Activated naive CD8-positive, alpha-beta T cell treated with anti-CD3 and anti-CD28 coated beads, Interleukin-2, amount 10 ng/mL, durations not matched to agents 7 days and 5 days (primary cell): ENCODE results near the gene BDKRB2. TPM values are rescaled to one million over a fixed set of nuclear protein-coding genes. Genes with fewer than 3 reads are reported as not detected.
A peak's percentile ranks its signal among the peaks of the same experiment; 100 is the strongest.

Experiments used
- ATAC-seq: fragments of 150-1000 bp; cut with Tn5 transposase; one replicate; pipeline ENCODE4 v1.10.0; 2021; ENCODE audit warnings: low read depth, moderate library complexity
- POLR2A ChIA-PET: fragments of 350-600 bp; sonication (Branson Sonifier 250); formaldehyde crosslinking; loops from one replicate; lab custom pipeline; 2021; ENCODE audit warnings: antibody characterized with exemption; lab: Charles Lee
- DNase-seq: peaks from one replicate; pipeline ENCODE4 v3.0.0; 2021
- H3K27ac Mint-ChIP-seq: one replicate; pipeline ENCODE4 v1.8.0; 2022; ENCODE audit warnings: mild to moderate bottlenecking, mixed read lengths
- H3K27me3 Mint-ChIP-seq: one replicate; pipeline ENCODE4 v1.8.0; 2022; ENCODE audit warnings: mild to moderate bottlenecking, moderate library complexity, mixed read lengths
- H3K36me3 Mint-ChIP-seq: one replicate; pipeline ENCODE4 v1.8.0; 2021; ENCODE audit warnings: mild to moderate bottlenecking, mixed read lengths
- H3K4me1 Mint-ChIP-seq: one replicate; pipeline ENCODE4 v1.8.0; 2021; ENCODE audit warnings: mixed read lengths
- H3K4me3 Mint-ChIP-seq: one replicate; pipeline ENCODE4 v1.8.0; 2022; ENCODE audit warnings: mild to moderate bottlenecking, moderate library complexity, mixed read lengths
- H3K9me3 Mint-ChIP-seq: one replicate; pipeline ENCODE4 v1.8.0; 2021; ENCODE audit warnings: mixed read lengths
- total RNA-seq, 2 experiments: library from RNA; stranded (reverse); gene quantifications; one replicate each; pipeline ENCODE4 v1.2.3, GENCODE V29; 2021

Gene BDKRB2
- total RNA-seq, 2 experiments from 2014 or later = not detected

DNA sequence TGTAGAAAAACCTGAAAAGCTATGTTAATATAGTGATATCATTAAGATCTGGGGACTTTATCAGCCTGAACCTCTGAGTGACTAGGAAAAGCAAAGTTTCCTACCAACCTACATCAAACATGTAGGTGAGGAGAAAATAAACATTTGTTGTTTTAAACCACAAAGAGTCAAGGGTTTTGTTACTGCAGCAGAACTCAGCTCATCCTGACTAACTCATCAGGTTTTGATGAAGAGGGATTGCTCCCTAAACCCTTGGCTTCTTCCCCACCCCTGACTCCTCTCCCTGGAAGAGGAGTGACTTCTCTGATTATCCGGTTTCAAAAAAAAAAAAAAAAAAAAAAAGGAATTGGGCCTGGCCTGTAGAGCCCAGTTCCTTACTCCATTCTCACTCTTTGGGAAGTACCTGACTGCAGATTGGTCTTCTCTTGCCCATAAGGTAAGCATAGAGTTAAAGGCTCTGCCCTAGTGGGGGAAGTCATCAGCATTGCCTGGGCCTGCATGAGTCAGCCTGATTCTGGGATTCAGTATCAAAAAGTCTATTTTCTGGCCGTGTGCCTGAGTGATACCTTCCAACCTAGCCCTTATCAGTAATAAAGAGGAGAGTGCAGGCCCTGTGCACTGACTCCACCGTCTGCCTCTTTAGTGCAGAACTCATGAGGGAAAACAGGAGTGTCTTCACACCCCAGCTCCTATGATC lies 68.3 kb downstream of the BDKRB2 start:
- ATAC-seq (no peak), DNase-seq (no peak)
- Mint-ChIP-seq H3K27me3 (peaks cover 5% of the 10 kb centered on the region), H3K27ac (no peak overlapping the region), H3K4me3 (no peak overlapping the region), H3K4me1 (no peaks in the 10 kb centered on the region), H3K36me3 (no peaks in the 10 kb centered on the region), H3K9me3 (no peaks in the 10 kb centered on the region)
- POLR2A ChIA-PET = no interaction called here

DNA sequence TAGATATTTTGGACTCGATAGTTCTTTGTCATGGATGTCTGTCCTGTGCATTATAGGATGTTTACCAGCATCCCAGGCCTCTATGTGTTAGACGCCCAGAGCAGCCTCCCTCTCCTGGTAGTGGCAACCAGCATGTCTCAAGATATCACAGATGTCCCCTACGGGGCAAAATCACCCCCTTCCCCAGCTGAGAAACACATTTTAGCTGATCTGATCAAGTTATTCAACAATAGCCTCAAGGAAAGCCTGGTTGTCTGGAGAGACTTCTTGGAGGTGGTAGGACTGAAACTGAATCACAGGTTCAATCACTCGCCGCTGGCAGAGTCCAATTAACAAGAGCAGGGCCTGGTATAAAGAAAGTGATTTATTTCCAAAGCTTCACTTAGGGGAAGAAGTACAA lies 69.0 kb downstream of the BDKRB2 start:
- H3K9me3 Mint-ChIP-seq = peaks cover 2% of the 10 kb centered on the region

DNA sequence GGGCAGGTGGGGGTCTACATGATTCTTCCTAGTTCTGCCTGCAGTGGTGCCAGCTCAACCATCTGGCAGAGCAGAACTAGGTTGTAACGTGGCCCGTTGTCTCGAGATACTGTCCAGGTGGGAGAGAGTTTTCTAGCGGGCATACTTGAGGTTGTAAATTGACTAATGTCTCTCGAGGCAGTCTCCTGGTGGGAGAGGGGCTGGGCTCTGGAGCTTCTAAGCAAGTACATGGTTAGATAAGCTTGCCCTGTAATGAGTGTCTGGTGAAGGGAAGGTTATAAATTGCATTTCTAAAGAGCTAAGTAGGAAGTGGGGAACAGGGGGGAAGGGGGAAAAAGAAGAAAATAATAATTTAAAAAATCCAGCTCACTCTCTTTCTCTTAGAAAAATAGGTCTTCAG lies 69.5 kb downstream of the BDKRB2 start:
- ATAC-seq (no peak), DNase-seq (no peak)
- Mint-ChIP-seq H3K27ac (no peak overlapping the region), H3K4me1 (no peaks in the 10 kb centered on the region), H3K4me3 (no peak overlapping the region), H3K36me3 (peaks cover under 1% of the 10 kb centered on the region), H3K9me3 (peaks cover 5% of the 10 kb centered on the region), H3K27me3 (peaks cover 5% of the 10 kb centered on the region)
- POLR2A ChIA-PET = no interaction called here

More for the DNA sequence above, 69.0 kb downstream of the BDKRB2 start:
- peaks cover 5% of the 10 kb centered on the region for H3K27me3 Mint-ChIP-seq
- POLR2A ChIA-PET = no interaction called here
- H3K4me3 Mint-ChIP-seq = no peak overlapping the region
- H3K27ac Mint-ChIP-seq = no peak overlapping the region
- H3K4me1 Mint-ChIP-seq = no peaks in the 10 kb centered on the region
- H3K36me3 Mint-ChIP-seq = no peaks in the 10 kb centered on the region
- DNase-seq = no peak
- no peak for ATAC-seq

DNA sequence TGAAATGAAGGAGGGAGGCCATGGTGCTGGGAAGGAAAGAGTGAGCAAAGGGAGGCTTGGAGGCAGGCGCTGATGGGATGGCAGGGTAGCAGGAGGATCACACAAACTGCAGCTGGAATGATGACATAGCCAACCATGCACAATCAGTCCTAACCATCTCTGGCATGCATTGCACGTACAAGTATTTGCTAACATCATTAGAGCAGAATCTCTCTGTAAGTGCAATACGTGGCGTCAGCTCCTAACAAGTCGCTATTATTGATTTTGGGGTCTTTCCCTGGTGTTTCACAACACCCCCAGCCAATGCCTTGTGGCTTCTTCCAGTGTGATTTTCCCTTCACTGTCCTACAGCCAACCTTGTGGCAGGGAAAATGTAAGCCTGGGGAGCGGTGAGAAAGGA lies 69.9 kb downstream of the BDKRB2 start:
- no peak for DNase-seq
- ATAC-seq = no peak
- peaks cover 5% of the 10 kb centered on the region for H3K27me3 Mint-ChIP-seq
- H3K9me3 Mint-ChIP-seq = peaks cover 5% of the 10 kb centered on the region
- no peak overlapping the region for H3K27ac Mint-ChIP-seq
- POLR2A ChIA-PET = no interaction called here
- H3K4me3 Mint-ChIP-seq = no peak overlapping the region
- H3K4me1 Mint-ChIP-seq = no peaks in the 10 kb centered on the region
- H3K36me3 Mint-ChIP-seq = peaks cover 3% of the 10 kb centered on the region

DNA sequence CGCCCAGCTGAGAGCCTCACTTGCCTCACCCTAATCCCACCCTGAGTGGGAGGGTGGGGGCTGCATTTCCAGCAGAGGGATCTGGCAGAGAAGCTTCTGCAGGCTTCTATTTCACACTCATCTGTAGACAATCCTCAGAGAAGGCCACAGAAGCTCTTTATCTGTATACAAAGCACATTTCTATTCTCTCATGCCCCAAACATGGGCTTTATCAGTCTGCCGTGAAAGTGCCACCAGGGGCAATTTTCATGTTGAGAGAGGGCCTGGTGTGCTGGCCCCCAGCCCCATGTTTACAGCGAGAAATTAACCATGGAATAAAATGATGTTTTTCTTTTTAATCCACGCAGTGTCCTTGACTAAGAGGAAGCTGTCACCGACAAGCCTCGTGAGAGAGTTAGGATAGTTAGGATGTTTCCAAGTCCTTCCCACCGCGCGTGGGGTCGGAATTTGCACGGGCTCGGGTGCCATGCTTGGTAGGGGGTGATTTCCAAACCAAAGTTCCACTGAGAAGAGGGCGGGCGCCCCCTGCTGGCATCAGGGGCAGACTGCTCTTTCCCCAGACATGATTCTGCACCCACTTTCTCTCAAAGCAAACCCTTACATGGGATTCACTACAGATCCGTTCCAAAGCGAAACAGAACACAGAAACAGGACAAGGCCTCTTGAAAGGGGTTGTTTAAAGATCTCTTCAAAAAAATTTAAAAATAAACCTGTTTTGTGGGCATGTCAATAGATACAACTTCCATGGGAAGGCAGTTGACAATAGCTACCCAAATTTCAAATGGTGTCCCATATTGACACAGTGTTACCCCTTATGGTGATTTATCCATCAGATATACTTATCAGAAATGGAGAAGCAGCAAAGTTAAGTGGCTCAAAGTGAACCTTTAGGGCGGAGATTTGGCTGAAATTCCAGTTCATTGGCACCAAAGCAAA lies 70.8 kb downstream of the BDKRB2 start:
- Mint-ChIP-seq H3K27ac (no peak overlapping the region), H3K4me3 (no peak overlapping the region), H3K36me3 (peaks cover 3% of the 10 kb centered on the region), H3K9me3 (peaks cover 5% of the 10 kb centered on the region), H3K27me3 (peaks cover 5% of the 10 kb centered on the region), H3K4me1 (no peaks in the 10 kb centered on the region)
- ATAC-seq = peak; percentile 47
- DNase-seq = peak; percentile 75
- POLR2A ChIA-PET = no interaction called here

DNA sequence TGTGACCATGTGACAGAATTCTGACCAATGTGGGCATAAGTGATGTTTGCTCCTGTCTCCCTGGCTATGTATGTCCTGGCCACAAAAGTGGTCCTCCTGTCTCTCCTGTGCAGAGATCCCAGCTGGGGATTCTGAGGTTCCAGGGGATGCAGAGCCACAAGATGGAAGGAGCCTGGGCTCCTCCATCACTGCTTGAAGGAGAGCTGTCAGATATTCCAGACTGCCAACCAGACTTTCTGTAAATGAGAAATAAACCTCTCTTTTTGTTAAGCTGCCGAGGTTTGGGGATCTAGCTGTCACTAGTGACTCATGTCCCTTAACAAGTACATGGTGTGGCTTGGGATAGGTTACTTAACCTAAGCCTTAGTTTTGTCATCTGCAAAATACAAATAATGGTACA lies 73.3 kb downstream of the BDKRB2 start:
- peaks cover 3% of the 10 kb centered on the region for H3K36me3 Mint-ChIP-seq
- no peak overlapping the region for H3K4me3 Mint-ChIP-seq
- DNase-seq = no peak
- no peaks in the 10 kb centered on the region for H3K4me1 Mint-ChIP-seq
- H3K9me3 Mint-ChIP-seq = peaks cover 5% of the 10 kb centered on the region
- H3K27ac Mint-ChIP-seq = no peak overlapping the region
- peaks cover 5% of the 10 kb centered on the region for H3K27me3 Mint-ChIP-seq
- no peak for ATAC-seq
- POLR2A ChIA-PET = no interaction called here

DNA sequence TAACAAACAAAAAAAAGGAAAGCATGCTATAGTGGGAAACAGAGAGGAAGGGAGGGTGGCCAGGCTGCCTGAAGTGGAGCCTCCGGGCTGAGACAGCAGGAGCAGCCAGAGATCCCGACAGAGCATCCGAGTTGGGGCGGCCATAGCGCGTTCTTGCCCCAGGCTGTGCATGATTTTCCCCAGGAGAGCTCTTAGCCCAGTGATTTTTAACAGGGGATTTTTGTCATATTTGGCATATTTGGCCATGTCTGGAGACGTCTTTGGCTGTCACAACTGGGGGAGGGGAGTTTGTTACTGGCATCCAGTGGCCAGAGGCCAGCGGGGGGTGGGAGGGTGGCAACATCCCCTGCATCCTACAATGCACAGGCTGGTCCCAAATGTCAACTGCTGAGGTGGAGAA lies 74.9 kb downstream of the BDKRB2 start:
- Mint-ChIP-seq H3K4me1 (peaks cover 1% of the 10 kb centered on the region), H3K36me3 (peaks cover 4% of the 10 kb centered on the region), H3K27me3 (peaks cover 5% of the 10 kb centered on the region), H3K27ac (no peak overlapping the region), H3K4me3 (no peak overlapping the region), H3K9me3 (peaks cover 5% of the 10 kb centered on the region)
- no peak for DNase-seq
- POLR2A ChIA-PET = no interaction called here
- ATAC-seq = no peak

DNA sequence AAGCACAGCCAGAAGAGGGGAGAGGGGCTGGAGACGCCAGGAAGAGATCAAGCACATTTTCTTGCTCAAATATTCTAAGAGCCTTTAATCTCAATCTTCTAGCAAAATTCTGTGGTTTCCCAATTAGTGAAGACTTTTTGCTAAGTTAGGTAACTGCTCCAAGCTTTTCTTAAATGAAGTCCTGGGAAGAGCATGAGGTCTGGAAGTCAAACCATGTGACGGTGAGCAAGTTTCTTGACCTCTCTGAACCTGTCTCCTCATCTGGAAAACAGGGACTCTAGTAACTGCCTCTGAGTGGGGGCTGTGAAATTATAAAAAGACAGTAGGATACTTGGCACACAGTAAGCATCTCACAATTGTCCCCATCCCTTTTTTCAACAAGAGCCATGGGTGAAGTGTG lies 75.5 kb downstream of the BDKRB2 start:
- no peak for DNase-seq
- peaks cover 4% of the 10 kb centered on the region for H3K36me3 Mint-ChIP-seq
- POLR2A ChIA-PET = no interaction called here

DNA sequence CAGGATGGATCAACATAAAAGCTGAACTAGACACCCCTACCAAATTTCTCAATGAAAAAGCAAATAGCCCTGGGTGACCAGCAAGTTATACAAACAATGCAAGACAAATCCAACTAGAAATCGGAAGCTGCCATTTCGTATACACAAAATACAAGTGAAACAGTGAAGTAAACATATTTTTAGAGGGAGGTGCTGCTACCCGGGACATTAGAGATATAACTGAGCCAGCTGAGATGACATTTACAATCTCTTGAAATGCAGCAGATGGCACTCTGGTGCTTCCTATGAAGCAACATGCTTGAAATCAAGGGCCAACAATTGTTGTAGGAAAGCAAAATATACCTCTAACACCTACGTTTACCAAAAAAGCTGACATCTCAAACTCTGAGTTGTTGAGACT lies 76.8 kb downstream of the BDKRB2 start:
- ATAC-seq (no peak), DNase-seq (no peak)
- Mint-ChIP-seq H3K36me3 (peaks cover 4% of the 10 kb centered on the region), H3K4me1 (peaks cover 1% of the 10 kb centered on the region), H3K9me3 (peaks cover 5% of the 10 kb centered on the region), H3K27ac (no peak overlapping the region), H3K4me3 (no peak overlapping the region), H3K27me3 (no peaks in the 10 kb centered on the region)
- POLR2A ChIA-PET = no interaction called here

More for the DNA sequence above, 75.5 kb downstream of the BDKRB2 start:
- Mint-ChIP-seq H3K4me3 (no peak overlapping the region), H3K9me3 (peaks cover 5% of the 10 kb centered on the region), H3K27ac (no peak overlapping the region), H3K27me3 (peaks cover 5% of the 10 kb centered on the region), H3K4me1 (peaks cover 1% of the 10 kb centered on the region)
- ATAC-seq = no peak

DNA sequence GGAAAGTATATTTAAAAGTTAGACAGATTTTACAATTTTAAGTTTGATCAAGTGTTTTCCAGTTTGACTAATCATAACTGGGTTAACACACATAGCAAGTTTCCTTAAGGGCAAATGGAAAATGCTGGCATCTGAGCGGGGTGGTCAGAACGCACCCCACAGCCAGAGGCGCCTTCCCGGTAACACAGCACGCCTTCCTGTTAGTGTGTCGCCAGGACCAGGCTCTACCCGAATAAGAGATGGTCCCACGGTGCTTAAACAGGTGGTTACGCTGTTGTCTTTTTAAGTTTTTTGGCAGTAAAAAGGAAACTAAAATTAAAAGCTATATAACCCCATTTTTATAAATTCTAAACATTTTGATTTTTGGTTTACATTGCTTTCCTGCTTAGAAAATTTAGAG lies 79.4 kb downstream of the BDKRB2 start:
- POLR2A ChIA-PET = no interaction called here
- no peaks in the 10 kb centered on the region for H3K27me3 Mint-ChIP-seq
- ATAC-seq = no peak
- no peak for DNase-seq
- H3K27ac Mint-ChIP-seq = no peak overlapping the region
- H3K36me3 Mint-ChIP-seq = peaks cover 6% of the 10 kb centered on the region
- no peaks in the 10 kb centered on the region for H3K9me3 Mint-ChIP-seq
- peaks cover 1% of the 10 kb centered on the region for H3K4me1 Mint-ChIP-seq
- no peak overlapping the region for H3K4me3 Mint-ChIP-seq

DNA sequence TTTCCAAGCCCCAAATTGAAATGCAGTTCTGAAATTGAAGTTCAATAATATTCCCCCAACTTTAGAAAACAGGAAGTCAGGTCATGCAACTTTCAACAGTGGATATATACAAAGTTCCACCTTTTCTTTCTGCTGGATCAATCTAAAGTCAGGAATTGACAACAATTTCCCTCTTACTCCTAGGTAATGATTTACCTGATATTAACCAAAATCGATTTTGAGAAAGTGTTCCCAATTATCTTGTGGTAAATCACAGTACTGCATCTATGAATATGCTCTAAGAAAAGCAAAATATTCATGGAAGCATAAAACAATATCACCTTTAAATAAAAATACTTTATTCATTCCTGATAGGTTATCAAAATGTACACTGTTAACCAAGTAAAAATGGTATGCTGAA lies 79.8 kb downstream of the BDKRB2 start:
- ATAC-seq (no peak), DNase-seq (no peak)
- peaks cover 1% of the 10 kb centered on the region for H3K4me1 Mint-ChIP-seq
- peaks cover 4% of the 10 kb centered on the region for H3K36me3 Mint-ChIP-seq
- no peaks in the 10 kb centered on the region for H3K27me3 Mint-ChIP-seq
- H3K4me3 Mint-ChIP-seq = no peak overlapping the region
- POLR2A ChIA-PET = no interaction called here
- no peak overlapping the region for H3K27ac Mint-ChIP-seq
- no peaks in the 10 kb centered on the region for H3K9me3 Mint-ChIP-seq

DNA sequence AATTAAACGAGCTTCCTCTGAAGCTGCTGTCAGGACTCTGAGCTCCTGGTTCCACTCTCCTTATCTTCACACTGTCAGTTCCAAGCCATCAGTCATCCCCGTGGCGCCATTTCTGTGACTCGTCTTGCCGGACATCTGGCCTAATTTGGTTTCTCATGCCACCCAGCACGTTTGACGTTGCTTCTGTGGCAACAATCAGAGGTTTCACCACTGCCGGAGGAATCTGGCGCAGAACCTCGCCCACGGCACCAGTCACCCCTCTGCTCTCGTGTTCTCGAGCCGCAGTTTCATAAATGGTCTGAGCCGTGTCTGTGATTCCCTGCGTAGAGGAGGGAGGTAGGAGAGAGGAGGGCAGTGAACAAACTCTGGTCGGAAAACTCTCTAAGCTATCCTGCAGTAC lies 81.0 kb downstream of the BDKRB2 start:
- DNase-seq = no peak
- Mint-ChIP-seq H3K4me3 (no peak overlapping the region), H3K4me1 (peaks cover 1% of the 10 kb centered on the region), H3K27me3 (no peaks in the 10 kb centered on the region), H3K36me3 (peaks cover 4% of the 10 kb centered on the region), H3K27ac (no peak overlapping the region), H3K9me3 (no peaks in the 10 kb centered on the region)
- no peak for ATAC-seq
- POLR2A ChIA-PET = no interaction called here

DNA sequence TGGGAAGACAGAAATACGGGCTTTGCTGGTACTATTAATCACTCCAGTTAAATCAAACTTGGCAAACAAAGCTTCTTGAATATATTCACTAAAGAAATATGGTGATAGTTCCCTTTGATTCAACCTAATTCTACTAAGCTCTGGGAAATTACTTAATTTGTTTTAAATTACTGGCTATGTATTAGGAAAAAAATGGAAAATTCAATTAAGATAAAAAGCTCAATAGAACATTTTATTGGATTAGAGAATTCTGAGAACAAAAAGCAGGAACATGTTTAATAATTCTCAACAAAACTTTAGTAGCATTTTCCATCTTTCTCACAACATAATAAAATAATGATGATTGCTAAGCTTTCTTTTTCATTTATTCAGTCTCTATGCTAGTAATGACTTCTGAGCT lies 81.6 kb downstream of the BDKRB2 start:
- Mint-ChIP-seq H3K4me1 (peaks cover 1% of the 10 kb centered on the region), H3K9me3 (no peaks in the 10 kb centered on the region), H3K36me3 (peaks cover 4% of the 10 kb centered on the region), H3K27ac (no peak overlapping the region), H3K27me3 (no peaks in the 10 kb centered on the region), H3K4me3 (no peak overlapping the region)
- POLR2A ChIA-PET = no interaction called here
- DNase-seq (no peak), ATAC-seq (no peak)

DNA sequence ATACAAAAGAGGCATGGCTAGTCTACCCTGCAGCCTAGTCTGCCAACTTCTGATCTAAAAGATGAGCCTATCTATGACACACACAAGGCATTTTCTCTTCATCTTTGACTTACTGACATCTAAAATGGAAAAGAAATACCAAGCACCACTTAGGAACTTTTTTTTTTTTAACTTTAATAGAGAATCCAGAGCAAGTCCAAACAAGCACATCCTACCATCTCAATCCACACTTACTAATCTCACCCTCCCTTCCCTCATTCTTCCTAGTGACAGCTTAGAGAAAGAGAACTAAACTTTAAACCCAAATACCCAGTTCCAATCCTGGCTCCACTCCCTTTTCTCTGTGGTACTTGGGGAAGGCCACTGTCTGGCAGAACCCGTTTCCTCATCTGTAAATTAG lies 83.2 kb downstream of the BDKRB2 start:
- POLR2A ChIA-PET = no interaction called here
- H3K27me3 Mint-ChIP-seq = no peaks in the 10 kb centered on the region
- peaks cover 4% of the 10 kb centered on the region for H3K36me3 Mint-ChIP-seq
- H3K27ac Mint-ChIP-seq = no peak overlapping the region
- H3K9me3 Mint-ChIP-seq = no peaks in the 10 kb centered on the region
- peaks cover 1% of the 10 kb centered on the region for H3K4me1 Mint-ChIP-seq
- DNase-seq (no peak), ATAC-seq (no peak)
- no peak overlapping the region for H3K4me3 Mint-ChIP-seq
